Progenitor cell of endocrine pancreas (in vitro differentiated cells): ENCODE data around the gene MTCH1. TPM values are rescaled to one million over a fixed set of nuclear protein-coding genes. Genes with fewer than 3 reads are reported as not detected.
"Not testable (repeated sequence)": the region's sequence is repeated elsewhere in the genome, so short reads cannot be mapped to it uniquely, and the experiment has no call there.

ENCODE experiments used
- DNase-seq: peaks from one replicate; pipeline ENCODE4 v3.0.0; 2021; ENCODE audit warnings: low spot score; ENCODE audit not compliant: unreplicated experiment
- H3K27ac Mint-ChIP-seq: 2 replicates; pipeline ENCODE4 v1.8.0; 2021; ENCODE audit warnings: mild to moderate bottlenecking, moderate library complexity, mixed read lengths
- H3K27me3 Mint-ChIP-seq: 2 replicates; pipeline ENCODE4 v1.8.0; 2021; ENCODE audit warnings: mixed read lengths
- H3K36me3 Mint-ChIP-seq: 2 replicates; pipeline ENCODE4 v1.8.0; 2022; ENCODE audit warnings: mixed read lengths; ENCODE audit not compliant: insufficient read depth
- H3K4me1 Mint-ChIP-seq: 2 replicates; pipeline ENCODE4 v1.8.0; 2021; ENCODE audit warnings: low read depth, mixed read lengths
- H3K4me3 Mint-ChIP-seq: 2 replicates; pipeline ENCODE4 v1.8.0; 2021; ENCODE audit warnings: low read depth, mild to moderate bottlenecking, moderate library complexity, mixed read lengths
- H3K9me3 Mint-ChIP-seq: 2 replicates; pipeline ENCODE4 v1.8.0; 2021; ENCODE audit warnings: low read depth, mixed read lengths
- CTCF ChIP-seq: fragments of 200-600 bp; sonication (generic); IDR thresholded peaks from one replicate; pipeline ENCODE4 v1.5.0; 2021; ENCODE audit warnings: antibody characterized with exemption, mild to moderate bottlenecking; ENCODE audit not compliant: unreplicated experiment
- total RNA-seq: library from RNA; stranded (reverse); gene quantifications from 2 replicates; pipeline ENCODE4 v1.2.1, GENCODE V29; 2021

MTCH1 gene
- total RNA-seq, 1 donor from 2014 or later, result 145 TPM

GRCh38 chr6:36940027-36940426, 46.0 kb downstream of the MTCH1 start:
- no peak for DNase-seq
- Mint-ChIP-seq H3K4me1 (peaks cover 3% of the 10 kb centered on the region), H3K9me3 (no peaks in the 10 kb centered on the region), H3K27ac (no peak overlapping the region), H3K27me3 (peaks cover 10% of the 10 kb centered on the region), H3K36me3 (no peaks in the 10 kb centered on the region), H3K4me3 (no peak overlapping the region)
- TF ChIP-seq CTCF, result no peak

- H3K4me3 Mint-ChIP-seq, H3K27ac Mint-ChIP-seq, DNase-seq, H3K36me3 Mint-ChIP-seq, H3K4me1 Mint-ChIP-seq, H3K9me3 Mint-ChIP-seq: not testable (repeated sequence)
- peaks cover 10% of the 10 kb centered on the region for H3K27me3 Mint-ChIP-seq
Measured at GRCh38 chr6:36939005-36939404, 47.0 kb downstream of the MTCH1 start.

GRCh38 chr6:36938536-36938935, 47.5 kb downstream of the MTCH1 start:
- H3K9me3 Mint-ChIP-seq, result no peaks in the 10 kb centered on the region
- no peak overlapping the region for H3K4me3 Mint-ChIP-seq
- no peak for TF ChIP-seq CTCF
- no peak overlapping the region for H3K27ac Mint-ChIP-seq
- H3K4me1 Mint-ChIP-seq, result peaks cover 3% of the 10 kb centered on the region
- H3K36me3 Mint-ChIP-seq, result no peaks in the 10 kb centered on the region
- H3K27me3 Mint-ChIP-seq, result peaks cover 10% of the 10 kb centered on the region
- DNase-seq, result no peak

GRCh38 chr6:36937896-36938295, 48.1 kb downstream of the MTCH1 start:
- Mint-ChIP-seq H3K27me3 (peaks cover 6% of the 10 kb centered on the region), H3K4me1 (peaks cover 3% of the 10 kb centered on the region), H3K36me3 (no peaks in the 10 kb centered on the region), H3K9me3 (no peaks in the 10 kb centered on the region), H3K4me3 (no peak overlapping the region), H3K27ac (no peak overlapping the region)
- no peak for DNase-seq
- TF ChIP-seq CTCF, result no peak

GRCh38 chr6:36936824-36937223, 49.2 kb downstream of the MTCH1 start:
- H3K27ac Mint-ChIP-seq, result no peak overlapping the region
- no peak for DNase-seq
- H3K4me1 Mint-ChIP-seq, result peaks cover 3% of the 10 kb centered on the region

More at GRCh38 chr6:36936824-36937223, 49.2 kb downstream of the MTCH1 start:
- H3K4me3 Mint-ChIP-seq, result no peak overlapping the region
- no peak for TF ChIP-seq CTCF
- H3K36me3 Mint-ChIP-seq, result no peaks in the 10 kb centered on the region
- H3K27me3 Mint-ChIP-seq, result peaks cover 6% of the 10 kb centered on the region
- H3K9me3 Mint-ChIP-seq, result no peaks in the 10 kb centered on the region
